Mesendoderm (in vitro differentiated cells): ENCODE results near the gene HOXC11.

Source experiments
- DNase-seq: peaks from one replicate; pipeline ENCODE4 v3.0.0; 2013
- H2AK5ac ChIP-seq: 2 replicates; pipeline ENCODE4 v1.6.1; 2013; ENCODE audit warnings: low read length, inconsistent platforms
- H2BK120ac ChIP-seq: 2 replicates; pipeline ENCODE4 v1.6.1; 2013; ENCODE audit warnings: low read depth, mild to moderate bottlenecking, low read length, moderate library complexity, mixed read lengths
- H2BK15ac ChIP-seq: replicated peaks from 2 replicates; pipeline ENCODE4 v1.6.1; 2013; ENCODE audit warnings: low read depth, mild to moderate bottlenecking, moderate library complexity
- H2BK5ac ChIP-seq: 2 replicates; pipeline ENCODE4 v1.6.1; 2013; ENCODE audit warnings: low read length, inconsistent platforms
- H3K18ac ChIP-seq: 2 replicates; pipeline ENCODE4 v1.6.1; 2013; ENCODE audit warnings: mild to moderate bottlenecking, low read length, mixed read lengths
- H3K23ac ChIP-seq: one replicate; pipeline ENCODE4 v1.6.1; 2013; ENCODE audit warnings: low read length
- H3K27ac ChIP-seq: 2 replicates; pipeline ENCODE4 v1.5.1; 2013; ENCODE audit warnings: low read depth, mild to moderate bottlenecking, inconsistent platforms, low read length, moderate library complexity
- H3K27me3 ChIP-seq: 2 replicates; pipeline ENCODE4 v1.6.1; 2013; ENCODE audit warnings: low read length, control low read depth, mild to moderate bottlenecking, inconsistent platforms; ENCODE audit not compliant: insufficient read depth, poor library complexity
- H3K36me3 ChIP-seq: 2 replicates; pipeline ENCODE4 v1.6.1; 2013; ENCODE audit warnings: low read length, inconsistent platforms; ENCODE audit not compliant: control insufficient read depth, insufficient read depth
- H3K4ac ChIP-seq: one replicate; pipeline ENCODE4 v1.6.1; 2013; ENCODE audit warnings: low read depth, mild to moderate bottlenecking, low read length, moderate library complexity
- H3K4me1 ChIP-seq: 2 replicates; pipeline ENCODE4 v1.6.1; 2013; ENCODE audit warnings: low read depth, low read length, inconsistent platforms; ENCODE audit not compliant: control insufficient read depth
- H3K4me2 ChIP-seq: 2 replicates; pipeline ENCODE4 v1.6.1; 2013; ENCODE audit warnings: low read length
- H3K4me3 ChIP-seq: 2 replicates; pipeline ENCODE4 v1.5.1; 2013; ENCODE audit warnings: mild to moderate bottlenecking, low read length
- H3K56ac ChIP-seq: one replicate; pipeline ENCODE4 v1.6.1; 2013; ENCODE audit warnings: low read length
- H3K79me1 ChIP-seq: 2 replicates; pipeline ENCODE4 v1.6.1; 2013; ENCODE audit warnings: low read length, inconsistent platforms
- H3K79me2 ChIP-seq: 2 replicates; pipeline ENCODE4 v1.6.1; 2013; ENCODE audit warnings: mild to moderate bottlenecking, low read length; ENCODE audit not compliant: control insufficient read depth, insufficient read depth
- H3K9ac ChIP-seq: 2 replicates; pipeline ENCODE4 v1.6.1; 2013; ENCODE audit warnings: low read length, inconsistent platforms
- H4K5ac ChIP-seq: one replicate; pipeline ENCODE4 v1.6.1; 2013; ENCODE audit warnings: low read length
- H4K8ac ChIP-seq: one replicate; pipeline ENCODE4 v1.6.1; 2013; ENCODE audit warnings: low read depth, mild to moderate bottlenecking, control low read depth, low read length, moderate library complexity
- WGBS: extraction: QIAGEN DNeasy Blood & Tissue Kit; methylation state at CpG from one replicate; pipeline ENCODE4 v1.1.7; 2013; ENCODE audit warnings: low lambda C conversion rate, missing lambda C conversion rate; ENCODE audit not compliant: insufficient coverage; ENCODE audit errors: extremely low coverage; 5-methylcytosine and 5-hydroxymethylcytosine counted together

HOXC11 gene

GRCh38 chr12:53948650-53949593 is 24.0 kb upstream of the HOXC11 start:
- Histone ChIP-seq H3K9ac (no peak overlapping the region), H3K56ac (no peak overlapping the region), H2BK5ac (no peak overlapping the region), H3K4me3 (no peak overlapping the region), H2BK15ac (no peak overlapping the region), H3K4ac (no peak overlapping the region), H3K79me1 (no peaks in the 10 kb centered on the region), H3K4me2 (no peak overlapping the region), H3K27me3 (peaks cover 93% of the 10 kb centered on the region), H3K27ac (no peak overlapping the region), H2BK120ac (no peak overlapping the region), H3K4me1 (no peaks in the 10 kb centered on the region), H4K5ac (no peak overlapping the region), H3K79me2 (no peaks in the 10 kb centered on the region), H3K36me3 (no peaks in the 10 kb centered on the region), H3K18ac (no peak overlapping the region), H2AK5ac (no peak overlapping the region), H4K8ac (no peak overlapping the region), H3K23ac (no peak overlapping the region)
- WGBS = no CpG with 5 or more reads among the region's 9 CpGs
- no peak for DNase-seq

GRCh38 chr12:53949631-53950436 is 23.1 kb upstream of the HOXC11 start:
- Histone ChIP-seq H3K79me2 (no peaks in the 10 kb centered on the region), H3K56ac (no peak overlapping the region), H2AK5ac (no peak overlapping the region), H3K36me3 (no peaks in the 10 kb centered on the region), H2BK5ac (no peak overlapping the region), H3K23ac (no peak overlapping the region), H3K79me1 (no peaks in the 10 kb centered on the region), H2BK120ac (no peak overlapping the region), H3K4me2 (no peak overlapping the region), H3K4me1 (no peaks in the 10 kb centered on the region), H3K9ac (no peak overlapping the region), H2BK15ac (no peak overlapping the region), H3K27ac (no peak overlapping the region), H3K18ac (no peak overlapping the region), H4K8ac (no peak overlapping the region), H3K4ac (no peak overlapping the region), H3K27me3 (peaks cover 94% of the 10 kb centered on the region), H3K4me3 (no peak overlapping the region), H4K5ac (no peak overlapping the region)
- DNase-seq = peak; percentile 46
- WGBS = no CpG with 5 or more reads among the region's 34 CpGs

GRCh38 chr12:53950437-53950773 is 22.5 kb upstream of the HOXC11 start:
- Histone ChIP-seq H3K18ac (no peak overlapping the region), H3K36me3 (no peaks in the 10 kb centered on the region), H2BK15ac (no peak overlapping the region), H3K23ac (no peak overlapping the region), H3K9ac (no peak overlapping the region), H3K79me2 (no peaks in the 10 kb centered on the region), H4K8ac (no peak overlapping the region), H3K56ac (no peak overlapping the region), H3K4ac (no peak overlapping the region), H3K4me2 (no peak overlapping the region), H3K4me1 (no peaks in the 10 kb centered on the region), H3K27me3 (peaks cover 94% of the 10 kb centered on the region), H3K4me3 (no peak overlapping the region), H4K5ac (no peak overlapping the region), H2AK5ac (no peak overlapping the region), H3K79me1 (no peaks in the 10 kb centered on the region), H3K27ac (no peak overlapping the region), H2BK120ac (no peak overlapping the region), H2BK5ac (no peak overlapping the region)
- DNase-seq = no peak
- WGBS = no CpG with 5 or more reads among the region's 10 CpGs

- DNase-seq = no peak
- Histone ChIP-seq H3K4me3 (no peak overlapping the region), H4K5ac (no peak overlapping the region), H2BK15ac (no peak overlapping the region), H3K56ac (no peak overlapping the region), H3K4me2 (no peak overlapping the region), H3K4ac (no peak overlapping the region), H2BK120ac (no peak overlapping the region), H3K27ac (no peak overlapping the region), H2AK5ac (no peak overlapping the region), H3K27me3 (peaks cover 94% of the 10 kb centered on the region), H2BK5ac (no peak overlapping the region), H4K8ac (no peak overlapping the region), H3K36me3 (no peaks in the 10 kb centered on the region), H3K79me2 (no peaks in the 10 kb centered on the region), H3K9ac (no peak overlapping the region), H3K4me1 (no peaks in the 10 kb centered on the region), H3K18ac (no peak overlapping the region), H3K23ac (peak overlapping the region; percentile 45), H3K79me1 (no peaks in the 10 kb centered on the region)
- WGBS = no CpG with 5 or more reads among the region's 34 CpGs
These were observed 21.9 kb upstream of the HOXC11 start for GRCh38 chr12:53950789-53951576.

GRCh38 chr12:53951577-53952334 is 21.2 kb upstream of the HOXC11 start:
- Histone ChIP-seq H2BK120ac (no peak overlapping the region), H4K5ac (no peak overlapping the region), H2BK5ac (no peak overlapping the region), H3K18ac (no peak overlapping the region), H3K4ac (no peak overlapping the region), H3K4me3 (no peak overlapping the region), H3K4me1 (no peaks in the 10 kb centered on the region), H3K23ac (no peak overlapping the region), H3K79me1 (no peaks in the 10 kb centered on the region), H3K4me2 (no peak overlapping the region), H3K9ac (no peak overlapping the region), H4K8ac (no peak overlapping the region), H2AK5ac (no peak overlapping the region), H3K79me2 (no peaks in the 10 kb centered on the region), H3K27me3 (peaks cover 95% of the 10 kb centered on the region), H2BK15ac (no peak overlapping the region), H3K56ac (no peak overlapping the region), H3K27ac (no peak overlapping the region), H3K36me3 (no peaks in the 10 kb centered on the region)
- WGBS = no CpG with 5 or more reads among the region's 47 CpGs
- DNase-seq = no peak
